Epithelial cell of esophagus (primary cell): Measurements from ENCODE around the gene SLC12A9.

ENCODE experiments used
- DNase-seq: peaks from one replicate; pipeline ENCODE4 v3.0.0; 2010; ENCODE audit warnings: low read depth
- H3K4me3 ChIP-seq: 2 replicates; pipeline ENCODE4 v1.5.1; 2011; ENCODE audit warnings: mild to moderate bottlenecking, low read length, control low read depth
- TF ChIP-seq, protein P1 (sequence below): IDR thresholded peaks from 2 replicates; pipeline ENCODE4 v1.5.1; 2011; ENCODE audit warnings: low read depth, mild to moderate bottlenecking, low read length, control low read depth, inconsistent platforms; ENCODE audit not compliant: insufficient read depth; ENCODE audit errors: missing control alignments

Gene SLC12A9

DNA sequence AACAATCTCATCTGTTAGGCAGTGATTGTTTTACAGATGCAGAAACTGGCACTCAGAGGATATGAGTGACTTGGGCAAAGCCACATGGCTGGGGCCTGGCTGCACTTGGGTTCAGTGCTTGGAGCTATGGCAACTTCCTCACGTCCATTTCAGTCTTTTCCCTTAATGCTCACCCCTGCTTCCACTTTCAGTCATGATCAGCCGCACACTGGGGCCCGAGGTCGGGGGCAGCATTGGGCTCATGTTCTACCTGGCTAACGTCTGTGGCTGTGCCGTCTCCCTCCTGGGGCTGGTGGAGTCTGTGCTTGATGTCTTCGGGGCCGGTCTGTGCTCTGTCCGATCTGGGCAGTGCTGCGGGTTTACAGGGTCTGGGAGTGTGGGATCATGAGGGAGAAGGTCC, 3.0 kb downstream of the SLC12A9 start:
- TF ChIP-seq, protein P1, sequence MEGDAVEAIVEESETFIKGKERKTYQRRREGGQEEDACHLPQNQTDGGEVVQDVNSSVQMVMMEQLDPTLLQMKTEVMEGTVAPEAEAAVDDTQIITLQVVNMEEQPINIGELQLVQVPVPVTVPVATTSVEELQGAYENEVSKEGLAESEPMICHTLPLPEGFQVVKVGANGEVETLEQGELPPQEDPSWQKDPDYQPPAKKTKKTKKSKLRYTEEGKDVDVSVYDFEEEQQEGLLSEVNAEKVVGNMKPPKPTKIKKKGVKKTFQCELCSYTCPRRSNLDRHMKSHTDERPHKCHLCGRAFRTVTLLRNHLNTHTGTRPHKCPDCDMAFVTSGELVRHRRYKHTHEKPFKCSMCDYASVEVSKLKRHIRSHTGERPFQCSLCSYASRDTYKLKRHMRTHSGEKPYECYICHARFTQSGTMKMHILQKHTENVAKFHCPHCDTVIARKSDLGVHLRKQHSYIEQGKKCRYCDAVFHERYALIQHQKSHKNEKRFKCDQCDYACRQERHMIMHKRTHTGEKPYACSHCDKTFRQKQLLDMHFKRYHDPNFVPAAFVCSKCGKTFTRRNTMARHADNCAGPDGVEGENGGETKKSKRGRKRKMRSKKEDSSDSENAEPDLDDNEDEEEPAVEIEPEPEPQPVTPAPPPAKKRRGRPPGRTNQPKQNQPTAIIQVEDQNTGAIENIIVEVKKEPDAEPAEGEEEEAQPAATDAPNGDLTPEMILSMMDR, result no peak
- no peak overlapping the region for H3K4me3 ChIP-seq

DNA sequence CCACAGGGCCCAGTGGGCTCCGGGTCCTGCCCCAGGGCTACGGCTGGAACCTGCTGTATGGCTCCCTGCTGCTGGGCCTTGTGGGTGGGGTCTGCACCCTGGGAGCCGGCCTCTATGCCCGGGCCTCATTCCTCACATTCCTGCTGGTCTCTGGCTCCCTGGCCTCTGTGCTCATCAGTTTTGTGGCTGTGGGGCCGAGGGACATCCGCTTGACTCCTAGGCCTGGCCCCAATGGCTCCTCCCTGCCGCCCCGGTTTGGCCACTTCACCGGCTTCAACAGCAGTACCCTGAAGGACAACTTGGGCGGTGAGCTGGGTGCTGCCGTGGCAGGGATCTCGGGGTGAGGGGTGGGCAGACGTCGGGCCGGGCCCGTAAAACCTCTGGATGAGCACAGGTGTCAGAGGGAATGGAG, 4.4 kb downstream of the SLC12A9 start:
- no peak for DNase-seq
- TF ChIP-seq, protein P1, result no peak
- no peak overlapping the region for H3K4me3 ChIP-seq

More for the DNA sequence above, 3.0 kb downstream of the SLC12A9 start:
- no peak for DNase-seq

DNA sequence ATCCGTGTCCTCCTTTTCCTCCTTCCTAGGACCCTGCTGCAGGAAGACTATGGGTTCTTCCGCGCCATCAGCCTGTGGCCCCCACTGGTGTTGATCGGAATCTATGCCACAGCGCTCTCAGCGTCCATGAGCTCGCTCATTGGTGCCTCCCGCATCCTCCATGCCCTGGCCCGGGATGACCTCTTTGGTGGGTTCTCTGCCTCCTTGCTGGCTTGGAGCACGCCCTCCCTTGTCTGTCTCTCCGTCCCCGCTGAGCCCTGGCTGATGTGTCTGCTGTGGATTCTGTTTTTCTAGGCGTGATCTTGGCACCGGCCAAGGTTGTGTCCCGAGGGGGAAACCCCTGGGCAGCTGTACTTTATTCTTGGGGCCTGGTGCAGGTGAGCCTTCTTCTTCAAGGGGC, 7.3 kb downstream of the SLC12A9 start:
- H3K4me3 ChIP-seq, result no peak overlapping the region
- DNase-seq, result no peak
- TF ChIP-seq, protein P1, result no peak

DNA sequence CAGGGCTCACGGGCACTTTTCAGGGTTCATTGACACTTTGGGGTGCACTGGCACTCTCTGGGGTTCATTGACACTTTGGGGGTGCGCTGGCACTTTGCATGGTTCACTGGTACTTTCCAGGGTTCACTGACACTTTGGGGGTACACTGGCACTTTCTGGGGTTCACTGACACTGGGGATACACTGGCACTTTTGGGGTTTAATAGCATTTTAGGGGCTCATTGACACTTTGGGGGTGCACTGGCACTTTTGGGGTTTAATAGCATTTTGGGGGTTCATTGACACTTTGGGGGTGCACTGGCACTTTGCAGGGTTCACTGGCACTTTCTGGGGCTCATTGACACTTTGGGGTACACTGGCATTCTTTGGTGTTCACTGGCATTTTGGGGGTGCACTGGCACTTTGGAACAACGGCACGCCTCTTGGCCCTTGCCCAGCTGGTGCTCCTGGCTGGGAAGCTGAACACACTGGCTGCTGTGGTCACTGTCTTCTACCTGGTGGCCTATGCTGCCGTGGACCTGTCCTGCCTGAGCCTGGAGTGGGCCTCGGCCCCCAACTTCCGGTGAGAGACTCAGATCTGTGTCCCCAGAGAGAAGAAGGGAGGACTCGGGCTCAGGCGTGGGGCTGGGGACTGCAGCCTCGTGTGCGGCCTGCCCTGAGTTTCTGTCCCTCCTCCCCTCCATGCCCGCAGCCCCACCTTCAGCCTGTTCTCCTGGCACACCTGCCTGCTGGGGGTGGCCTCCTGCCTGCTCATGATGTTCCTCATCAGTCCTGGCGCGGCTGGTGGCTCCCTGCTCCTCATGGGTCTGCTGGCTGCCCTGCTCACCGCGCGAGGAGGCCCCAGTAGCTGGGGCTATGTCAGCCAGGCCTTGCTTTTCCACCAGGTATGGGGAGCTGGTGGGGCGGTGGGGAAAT, 8.4 kb downstream of the SLC12A9 start:
- TF ChIP-seq, protein P1, result no peak
- no peak for DNase-seq
- H3K4me3 ChIP-seq, result no peak overlapping the region

DNA sequence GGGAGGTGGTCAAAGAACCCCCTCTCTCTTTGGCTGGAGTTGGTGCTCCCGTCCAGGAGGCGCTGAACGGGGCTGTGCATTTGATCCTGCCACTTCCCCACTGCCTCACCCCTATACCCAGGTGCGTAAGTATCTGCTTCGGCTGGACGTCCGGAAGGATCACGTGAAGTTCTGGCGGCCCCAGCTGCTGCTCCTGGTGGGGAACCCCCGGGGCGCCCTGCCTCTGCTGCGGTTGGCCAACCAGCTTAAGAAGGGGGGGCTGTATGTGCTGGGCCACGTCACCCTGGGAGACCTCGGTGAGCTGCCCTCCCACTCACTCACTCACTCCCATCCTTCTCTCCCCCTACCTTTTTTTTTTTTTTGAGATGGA, 9.1 kb downstream of the SLC12A9 start:
- TF ChIP-seq, protein P1, result no peak
- DNase-seq, result no peak
- no peak overlapping the region for H3K4me3 ChIP-seq

DNA sequence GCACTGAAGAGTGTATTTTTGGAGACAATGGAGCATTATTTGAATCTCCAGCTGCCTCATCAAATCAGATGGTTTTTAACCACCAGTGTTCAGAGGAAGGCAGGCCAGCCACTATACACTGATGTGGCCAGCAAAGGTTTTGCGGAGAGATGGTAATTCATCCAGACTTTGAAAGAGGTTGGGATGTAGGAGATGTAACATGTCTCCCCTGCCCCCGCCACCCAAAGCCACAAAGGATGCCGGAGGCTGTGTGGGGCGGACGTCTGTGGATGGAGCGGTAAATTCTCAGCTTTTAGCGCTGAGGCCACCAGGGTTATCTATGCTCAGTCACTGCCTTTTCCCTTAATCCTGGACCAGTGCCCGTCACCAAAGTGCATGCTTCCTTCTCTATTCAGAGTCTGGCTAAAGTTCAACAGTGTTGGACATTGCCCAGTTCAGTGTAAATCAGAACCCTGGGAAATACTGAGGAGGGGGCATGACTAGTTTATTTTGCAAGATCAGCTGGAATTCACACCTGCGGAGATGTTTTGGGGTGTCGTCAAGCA, 11.0 kb downstream of the SLC12A9 start:
- TF ChIP-seq, protein P1, result no peak
- H3K4me3 ChIP-seq, result no peak overlapping the region
- no peak for DNase-seq
